T-helper 2 cell treated with Interferon-gamma antibody and Interleukin-4, amounts not matched to agents 100 ng/mL and 5 ng/mL, for 36 hours (primary cell): ENCODE results near the gene DAZAP1. TPM values are rescaled to one million over a fixed set of nuclear protein-coding genes. Genes with fewer than 3 reads are reported as not detected.

ENCODE experiments used
- intact Hi-C: fragments of 100-400 bp; cut with micrococcal nuclease; formaldehyde crosslinking; loops from one replicate; pipeline ENCODE4 v1.15.1; 2023
- total RNA-seq: library from RNA; stranded (reverse); gene quantifications from 2 replicates; pipeline ENCODE4 v1.2.3, GENCODE V29; 2022

DAZAP1 gene
- total RNA-seq, 1 donor from 2014 or later, result 250 TPM

DNA sequence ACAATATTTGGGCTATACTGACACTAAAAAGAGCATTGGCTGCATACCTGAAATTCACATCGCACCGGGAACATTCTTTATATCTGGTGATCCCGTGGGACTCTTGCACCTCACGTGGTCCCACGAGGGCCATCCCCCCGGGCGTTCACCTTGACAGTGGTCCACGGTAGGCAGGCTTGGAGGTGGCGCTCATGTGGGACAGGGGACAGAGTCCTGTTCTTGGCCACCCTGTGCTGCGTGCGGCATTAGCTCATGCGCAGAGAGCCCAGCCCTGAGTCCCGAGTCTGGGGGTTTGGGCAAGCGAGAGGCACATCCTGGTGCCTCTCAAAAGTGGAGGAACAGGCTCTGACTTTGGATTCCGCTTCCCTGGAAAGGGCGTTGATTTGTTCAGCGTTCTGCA, 13.5 kb upstream of the DAZAP1 start:
- intact Hi-C loops, result no loop called here

GRCh38 chr19:1394252-1395193, 12.9 kb upstream of the DAZAP1 start:
- intact Hi-C loops, result no loop called here

DNA sequence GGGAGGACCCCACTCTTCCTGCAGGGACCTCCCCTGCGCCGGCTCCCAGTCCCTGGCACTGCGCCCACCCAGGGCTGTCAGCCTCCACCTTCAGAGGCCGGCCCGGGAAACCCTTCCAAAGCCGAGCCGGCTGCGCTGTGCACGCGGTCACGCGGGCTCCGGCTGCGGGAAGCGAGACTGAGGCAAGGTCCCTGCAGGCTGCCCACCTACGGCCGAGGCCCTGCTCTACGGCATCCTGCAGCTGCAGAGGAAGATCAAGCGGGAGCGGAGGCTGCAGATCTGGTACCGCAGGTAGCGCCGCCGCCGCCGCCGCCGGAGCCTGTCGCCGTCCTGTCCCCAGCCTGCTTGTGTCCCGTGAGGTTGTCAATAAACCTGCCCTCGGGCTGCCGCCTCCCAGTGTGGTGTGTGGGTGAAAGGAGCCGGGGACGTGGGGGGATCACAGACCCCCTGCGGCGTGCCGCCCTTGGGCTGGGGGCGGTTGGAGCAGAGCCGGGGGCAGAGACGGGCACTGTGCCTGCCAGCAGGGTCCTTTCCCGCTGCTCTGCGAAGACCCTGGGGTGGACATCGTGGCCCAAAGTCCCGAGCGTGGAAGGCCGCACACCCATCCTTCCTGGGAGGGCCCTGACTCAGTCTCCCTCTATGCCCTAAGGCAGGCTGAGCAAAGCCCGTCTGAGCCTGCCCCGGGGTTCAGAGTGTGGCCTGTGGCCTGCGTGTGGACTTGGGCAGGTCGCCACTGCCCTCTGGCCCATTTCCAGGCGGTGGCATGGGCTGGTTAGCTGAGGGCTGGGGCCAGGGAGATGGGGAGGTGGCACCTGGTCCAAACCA, 12.0 kb upstream of the DAZAP1 start:
- intact Hi-C loops, result no loop called here

DNA sequence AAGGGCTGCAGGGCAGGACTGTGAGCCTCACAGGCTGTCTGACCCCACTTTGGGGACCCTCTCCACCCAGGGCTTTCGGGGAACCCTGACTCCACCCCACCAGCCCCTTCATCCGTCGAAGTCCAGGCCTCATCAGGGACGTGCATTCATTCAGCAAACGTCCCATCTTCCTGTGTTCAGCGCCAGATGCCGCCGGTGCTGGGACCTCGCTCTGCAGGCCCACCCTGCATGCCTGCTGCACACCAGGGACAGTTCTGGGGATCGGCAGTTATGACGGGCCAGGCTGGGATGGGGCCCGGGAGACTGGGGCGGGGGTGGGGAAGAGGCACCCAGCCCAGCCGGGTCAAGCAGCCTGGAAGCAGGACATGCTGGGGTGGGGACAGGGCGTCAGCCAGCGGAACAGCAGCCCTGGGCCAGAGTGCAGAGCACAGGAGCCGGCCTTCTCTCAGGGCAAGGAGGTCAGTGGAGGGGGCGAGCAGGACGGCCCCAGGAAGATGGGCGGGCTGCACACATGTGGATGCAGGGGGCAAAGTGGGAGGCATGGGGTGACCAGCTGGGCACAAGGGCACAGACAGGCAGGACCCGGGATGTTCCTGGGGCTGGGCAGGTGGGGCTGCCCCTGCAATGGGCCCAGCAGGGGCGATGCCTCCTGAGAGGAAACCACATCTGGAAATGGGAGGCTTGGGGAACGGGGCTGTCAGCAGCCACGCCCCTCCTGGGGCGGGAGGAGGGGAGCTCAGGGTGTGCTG, 11.2 kb upstream of the DAZAP1 start:
- intact Hi-C loops, result no loop called here

GRCh38 chr19:1396768-1397679, 10.4 kb upstream of the DAZAP1 start:
- intact Hi-C loops, result no loop called here

DNA sequence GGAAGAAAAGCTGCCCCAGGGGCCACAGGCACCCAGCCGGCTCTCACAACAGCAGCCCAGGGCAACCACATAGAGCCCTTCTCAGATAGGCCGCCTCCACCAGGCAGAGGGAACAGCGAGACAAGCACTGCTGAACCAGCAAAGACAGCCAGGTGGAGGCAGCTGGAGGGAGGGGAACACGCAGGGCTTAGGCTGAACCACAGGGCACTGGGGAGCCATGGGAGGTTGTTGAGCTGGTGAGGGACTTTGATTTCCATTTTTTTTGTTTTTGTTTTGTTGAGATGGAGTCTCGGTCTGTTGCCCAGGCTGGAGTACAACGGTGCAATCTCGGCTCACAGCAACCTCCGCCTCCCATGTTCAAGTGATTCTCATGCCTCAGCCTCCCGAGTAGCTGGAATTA, 9.5 kb upstream of the DAZAP1 start:
- intact Hi-C loops, result no loop called here

- intact Hi-C loops, result no loop called here
Observed at GRCh38 chr19:1399079-1399478, 8.3 kb upstream of the DAZAP1 start.

DNA sequence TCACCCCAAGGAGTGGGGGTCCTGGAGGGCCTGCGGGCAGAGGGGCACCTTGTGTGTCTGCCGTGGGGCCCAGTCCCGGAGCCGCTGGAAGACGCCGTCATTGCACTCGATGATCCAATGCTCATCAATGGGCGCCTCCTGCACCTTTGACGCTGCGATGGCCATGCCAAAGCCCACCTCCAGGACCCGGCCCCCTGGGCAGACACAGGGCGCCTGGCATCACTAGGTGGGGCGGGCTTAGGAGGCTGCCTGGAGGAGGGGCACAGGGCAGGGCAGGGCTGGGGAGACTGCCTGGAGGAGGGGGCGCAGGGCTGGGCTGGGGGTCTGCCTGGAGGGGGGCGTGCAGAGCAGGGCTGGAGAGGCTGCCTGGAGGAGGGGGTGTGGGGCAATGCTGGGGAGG, 7.6 kb upstream of the DAZAP1 start:
- intact Hi-C loops, result no loop called here

GRCh38 chr19:1400281-1401137, 6.9 kb upstream of the DAZAP1 start:
- intact Hi-C loops, result no loop called here

GRCh38 chr19:1401138-1401888, 6.1 kb upstream of the DAZAP1 start, which contains the start of gene GAMT:
TSS of gene GAMT (minus strand) at chr19:1401542. CDS start at chr19:1401476, 66 bp downstream.
- intact Hi-C loops, result no loop called here

- intact Hi-C loops, result no loop called here
Observed at GRCh38 chr19:1401889-1402217, 5.5 kb upstream of the DAZAP1 start.

- intact Hi-C loops, result no loop called here
Observed at GRCh38 chr19:1402411-1403070, 4.8 kb upstream of the DAZAP1 start.

- intact Hi-C loops, result loop anchor here (1.0 to 5.0 kb wide), 5 partner anchors 24 to 450 kb away; partner anchors contain the start of genes FAM174C, NDUFS7 and RPS15
Observed at GRCh38 chr19:1406774-1407527, 435 bp upstream of the DAZAP1 start.

DNA sequence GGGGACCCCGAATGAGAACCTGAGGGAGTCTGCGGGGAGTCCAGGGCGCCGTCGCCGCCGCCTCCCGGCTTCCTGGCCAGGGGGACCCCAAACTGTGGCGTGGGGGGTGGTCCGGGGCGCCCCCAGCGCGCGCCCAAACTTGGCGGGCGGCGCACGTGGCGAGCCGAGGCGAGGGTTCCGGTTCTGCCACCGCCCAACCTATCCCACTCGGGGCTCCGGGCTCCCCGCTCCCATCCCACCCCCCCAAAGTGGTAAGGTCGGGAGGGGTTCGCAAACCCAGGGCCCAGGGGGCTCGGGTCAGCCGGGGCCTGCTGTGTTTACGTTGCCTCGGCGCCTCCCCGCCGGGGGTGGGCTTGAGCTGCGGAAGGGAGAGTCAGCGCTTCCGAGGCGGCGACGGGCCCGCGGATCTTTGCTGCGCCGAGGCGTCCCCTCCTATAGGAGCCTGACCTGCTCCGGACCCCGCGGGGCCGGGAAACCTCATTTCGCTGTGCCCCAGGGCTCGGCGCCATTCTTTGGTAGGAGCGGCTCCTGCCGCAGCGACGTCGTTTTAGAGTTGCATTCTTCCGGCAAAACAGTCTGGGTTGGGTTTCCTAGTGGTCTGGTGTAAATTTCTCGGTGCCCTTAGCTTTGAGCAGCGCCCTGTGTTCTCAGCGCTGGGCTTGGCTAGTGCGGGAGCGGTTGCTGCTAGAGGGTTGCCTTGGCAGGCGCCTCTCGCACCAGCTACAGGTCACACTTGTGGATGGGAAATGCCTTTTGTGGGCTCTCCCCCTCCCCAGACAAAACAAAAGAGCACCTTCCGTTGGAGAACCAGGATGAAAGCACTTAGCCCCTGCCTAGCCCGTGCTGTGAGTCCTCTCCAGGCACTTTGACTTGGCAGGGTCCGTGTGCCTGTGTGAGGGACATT, 1.2 kb downstream of the DAZAP1 start:
- intact Hi-C loops, result loop anchor here (5.0 kb wide), 1 partner anchor 449 kb away; no protein-coding TSS in a partner anchor

DNA sequence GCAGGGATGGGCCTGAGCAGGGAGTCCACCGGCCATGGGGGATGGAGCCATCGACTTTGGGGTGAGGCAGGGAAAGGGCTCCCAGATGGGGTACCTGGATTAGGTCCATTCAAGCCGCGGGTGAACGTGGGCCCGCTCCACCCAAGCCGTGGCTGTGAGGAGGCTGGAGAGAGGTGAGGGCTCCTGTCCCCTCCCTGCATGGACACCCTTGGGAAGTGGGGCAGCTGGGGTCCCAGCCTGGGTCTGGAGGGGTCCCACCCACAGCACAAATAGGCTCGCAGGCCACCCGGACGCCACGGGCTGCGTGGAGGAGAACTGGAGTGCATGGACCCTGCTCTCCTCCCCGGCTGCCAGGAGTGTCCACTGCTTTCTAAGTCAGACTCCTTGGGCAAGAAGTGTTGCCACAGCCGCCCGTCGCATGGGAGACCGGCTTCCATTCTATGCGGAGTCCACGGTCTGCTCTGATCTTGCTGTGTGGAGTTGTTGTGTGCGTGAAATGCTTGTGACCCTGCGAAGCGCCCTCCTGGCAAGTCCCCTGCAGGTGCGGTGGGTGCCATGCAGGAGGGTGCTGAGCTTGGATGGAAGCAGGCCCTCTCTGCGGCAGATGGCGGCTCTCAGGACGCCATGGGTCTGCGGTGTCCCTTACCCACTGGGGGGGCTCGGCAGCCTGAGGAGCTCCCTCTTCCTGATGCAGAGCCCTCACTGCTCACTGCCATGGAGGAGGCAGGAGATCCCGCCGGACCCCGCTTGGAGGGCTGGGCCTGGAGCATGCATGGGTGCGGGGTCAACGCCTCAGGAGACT, 2.0 kb downstream of the DAZAP1 start:
- intact Hi-C loops, result loop anchor here (5.0 kb wide), 1 partner anchor 448 kb away; no protein-coding TSS in a partner anchor
